ENCODE measurements around the gene PFDN4.
"Not testable (repeated sequence)": the region's sequence is repeated elsewhere in the genome, so short reads cannot be mapped to it uniquely, and the experiment has no call there.

Gene PFDN4

DNA sequence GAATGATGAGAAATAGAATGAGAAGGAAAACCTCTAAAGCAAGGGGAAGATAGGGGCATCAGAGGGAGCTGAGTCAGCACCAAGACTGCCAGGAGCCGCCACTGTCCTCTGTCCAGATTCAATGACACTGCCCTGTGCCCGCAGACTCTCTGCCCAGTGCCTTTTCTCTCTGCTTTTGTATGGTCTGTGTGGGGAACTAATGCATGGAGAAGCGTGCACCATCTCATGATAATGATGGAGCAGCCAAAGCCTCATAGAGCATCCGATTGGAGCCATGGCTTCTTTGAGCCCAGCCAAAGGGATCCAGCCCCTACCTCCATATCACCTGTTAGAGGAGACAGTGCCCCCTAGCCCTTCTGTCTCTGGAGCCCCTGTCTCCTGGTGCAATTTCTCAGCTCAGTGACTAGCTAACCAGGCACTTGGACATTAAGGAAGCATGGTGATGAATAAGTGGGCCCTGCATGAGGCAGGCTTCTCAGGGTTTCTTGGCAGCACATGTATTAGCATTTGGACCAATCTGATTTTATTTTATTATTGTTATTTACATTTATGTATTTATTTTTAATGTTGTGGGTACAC, 6.5 kb upstream of the PFDN4 start:
- DNase-seq = no peak

DNA sequence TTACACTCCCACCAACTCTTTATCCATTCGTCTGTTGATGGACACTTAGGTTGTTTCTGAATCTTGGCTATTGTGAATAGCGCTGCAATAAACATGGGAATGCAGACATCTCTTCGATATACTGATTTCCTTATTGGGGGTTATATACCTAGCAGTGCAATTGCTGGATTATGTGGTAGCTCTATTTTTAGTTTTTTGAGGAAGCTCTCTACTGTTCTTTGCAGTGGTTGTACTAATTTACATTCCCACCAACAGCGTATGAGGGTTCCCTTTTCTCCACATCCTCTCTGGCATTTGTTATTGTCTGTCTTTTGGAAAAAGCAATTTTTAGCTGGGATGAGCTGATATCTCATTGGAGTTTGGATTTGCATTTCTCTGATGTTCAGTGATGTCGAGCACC, 4.6 kb upstream of the PFDN4 start:
- no peak for DNase-seq

DNA sequence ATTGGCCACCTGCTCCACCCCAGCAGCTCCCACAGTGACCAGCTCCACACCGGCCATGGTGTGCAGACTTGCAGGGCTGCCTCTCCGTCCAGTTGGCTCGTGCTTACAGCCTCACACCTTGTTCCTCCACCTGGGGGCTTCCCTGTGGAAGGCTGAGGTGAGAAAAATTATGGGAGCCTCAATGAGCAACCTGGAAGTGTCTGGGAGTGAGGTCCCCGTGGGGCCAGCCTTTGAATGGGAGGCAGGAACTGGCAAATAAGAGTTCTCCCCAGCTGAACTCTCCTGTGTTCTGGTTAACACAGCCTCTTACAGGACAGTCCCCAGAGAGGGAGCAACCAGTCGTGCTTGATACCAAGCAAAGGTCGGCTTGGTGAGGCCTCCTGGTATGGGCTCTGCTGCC, 3.8 kb upstream of the PFDN4 start:
- no peak for DNase-seq

DNA sequence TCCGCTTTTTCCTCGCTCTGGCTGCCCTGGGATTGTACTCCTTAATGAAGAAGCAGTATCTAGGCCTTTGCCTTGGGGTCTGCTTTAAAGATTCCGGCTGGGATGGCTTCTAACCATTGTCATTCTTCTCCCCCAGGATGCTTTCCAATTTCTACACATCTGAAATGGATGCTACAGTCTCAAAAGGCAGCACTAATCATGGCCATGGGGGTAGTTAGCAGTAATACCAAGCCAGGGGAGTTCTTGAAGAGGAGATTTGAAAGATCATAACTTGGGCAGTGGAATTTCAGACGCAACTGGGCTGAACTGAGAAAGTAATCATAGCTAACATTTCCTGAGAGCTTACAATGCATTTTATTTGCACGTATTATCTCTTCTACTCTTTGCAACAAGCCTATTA, 3.4 kb upstream of the PFDN4 start:
- no peak for DNase-seq

DNA sequence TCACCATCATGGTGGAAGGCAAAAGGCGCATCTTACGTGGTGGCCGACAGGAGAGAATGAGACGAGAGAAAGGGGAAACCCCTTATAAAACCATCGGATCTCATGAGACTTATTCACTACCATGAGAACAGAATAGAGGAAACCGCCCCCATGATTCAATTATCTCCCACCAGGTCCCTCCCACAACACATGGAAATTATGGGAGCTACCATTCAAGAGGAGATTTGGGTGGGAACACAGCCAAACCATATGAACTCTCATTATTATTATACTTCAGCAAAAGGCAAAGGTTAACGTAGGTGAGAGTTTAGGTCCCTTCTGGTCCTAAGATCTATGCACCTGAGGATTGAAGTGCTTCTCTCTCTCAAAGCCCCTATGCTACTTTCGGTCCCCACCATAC, 2.4 kb upstream of the PFDN4 start:
- no peak for DNase-seq

DNA sequence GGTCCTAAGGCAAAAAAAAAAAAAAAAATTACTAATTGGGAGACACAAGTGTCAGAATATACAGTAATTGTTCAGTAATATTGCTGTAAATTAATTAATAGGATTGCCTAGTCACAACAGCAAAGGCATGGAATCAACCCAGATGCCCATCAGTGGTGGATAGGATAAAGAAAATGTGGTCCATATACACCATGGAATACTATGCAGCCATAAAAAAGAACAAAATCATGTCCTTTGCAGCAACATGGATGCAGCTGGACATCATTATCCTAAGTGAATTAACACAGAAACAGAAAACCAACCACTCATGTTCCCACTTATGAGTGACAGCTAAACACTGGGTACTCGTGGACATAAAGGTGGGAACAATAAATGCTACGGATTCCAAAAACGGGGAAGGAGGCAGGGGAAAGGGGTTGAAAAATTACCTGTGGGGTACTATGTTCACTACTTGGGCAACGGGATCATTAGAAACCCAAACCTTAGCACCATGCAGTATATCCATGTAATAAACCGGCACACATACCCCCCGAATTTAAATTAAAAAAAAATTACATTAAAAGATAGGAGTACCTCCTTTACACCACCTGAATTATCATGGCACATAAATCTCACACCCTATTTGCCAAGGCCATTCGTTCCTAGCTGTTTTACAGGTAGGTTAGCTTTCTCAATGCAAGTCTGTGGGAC, 689 bp upstream of the PFDN4 start:
- no peak for DNase-seq

DNA sequence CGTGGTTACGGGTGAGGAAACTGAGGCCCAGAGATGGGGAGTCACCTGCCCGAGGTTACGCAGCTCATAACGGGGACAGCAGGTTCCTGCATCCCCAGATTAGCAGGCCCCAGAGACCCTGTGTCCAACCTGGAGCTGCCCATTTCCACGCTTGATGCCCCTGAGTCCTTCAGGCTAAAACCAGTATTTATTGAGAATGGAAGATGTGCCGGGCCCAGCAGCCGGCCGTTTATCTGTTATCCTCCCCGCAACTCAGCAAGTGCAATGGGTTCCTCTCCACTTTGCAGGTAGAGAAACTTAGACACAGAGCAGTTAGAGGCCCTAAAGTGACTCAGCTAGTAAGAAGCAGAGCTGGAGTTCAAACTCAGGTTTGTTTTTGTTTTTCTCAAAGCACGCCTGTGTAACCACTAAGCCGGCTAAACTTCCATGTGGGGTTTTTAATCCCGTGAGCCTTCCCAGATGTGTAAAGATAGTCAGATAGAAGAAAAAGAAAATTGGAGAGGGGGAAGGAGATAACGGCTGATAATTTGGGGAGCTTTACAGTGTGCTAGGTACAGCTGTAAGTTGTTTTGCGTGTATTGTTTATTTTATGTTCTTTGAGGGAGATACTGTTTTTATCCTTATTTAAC, 775 bp downstream of the PFDN4 start:
- no peak for DNase-seq

DNA sequence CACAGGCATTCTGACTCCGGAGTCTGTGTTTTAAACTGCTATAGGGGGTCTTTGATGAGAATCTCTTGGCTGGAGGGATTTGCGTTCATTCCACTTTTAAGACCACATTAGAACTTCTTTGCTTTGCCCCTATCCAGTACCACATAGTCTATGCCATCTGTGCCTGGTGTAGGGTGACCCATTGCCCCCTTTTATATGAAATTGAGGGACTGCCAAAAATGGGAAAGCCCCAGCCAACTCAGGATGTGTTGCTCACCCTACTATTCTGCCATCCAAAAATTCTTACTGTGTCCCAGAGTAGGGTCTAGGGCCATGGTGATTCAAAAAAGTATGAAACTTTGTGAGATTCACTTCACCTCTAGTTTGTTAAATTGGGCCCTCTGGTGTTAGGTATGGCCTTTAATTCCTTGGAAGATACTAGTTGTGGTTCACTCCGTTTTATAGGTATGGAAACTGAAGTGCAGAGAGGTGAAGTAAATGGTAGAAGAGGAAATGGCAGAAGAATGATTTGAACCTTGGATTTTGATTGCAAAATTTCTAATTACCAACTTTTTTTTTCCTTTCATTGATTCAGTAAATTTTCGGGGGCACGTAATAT, 1.4 kb downstream of the PFDN4 start:
- DNase-seq = no peak

DNA sequence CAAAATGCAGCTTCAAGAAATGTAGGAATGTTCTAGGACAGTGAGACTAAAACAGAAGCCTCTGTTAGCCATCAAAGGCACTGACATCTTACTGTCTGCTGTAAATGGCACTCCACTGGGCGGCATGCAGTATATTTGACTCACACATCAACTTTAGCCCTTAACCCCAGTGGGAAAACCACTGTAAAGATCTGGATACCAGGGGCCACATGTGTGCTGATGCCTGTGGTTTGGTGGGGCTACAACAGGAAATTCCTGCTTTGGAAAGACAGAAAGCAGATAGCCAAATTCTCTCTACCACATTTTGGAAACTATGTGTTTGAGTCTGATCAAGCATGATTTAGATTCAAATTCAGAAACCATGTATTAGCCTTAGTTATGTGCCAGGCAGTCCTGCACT, 4.3 kb downstream of the PFDN4 start:
- DNase-seq = no peak

DNA sequence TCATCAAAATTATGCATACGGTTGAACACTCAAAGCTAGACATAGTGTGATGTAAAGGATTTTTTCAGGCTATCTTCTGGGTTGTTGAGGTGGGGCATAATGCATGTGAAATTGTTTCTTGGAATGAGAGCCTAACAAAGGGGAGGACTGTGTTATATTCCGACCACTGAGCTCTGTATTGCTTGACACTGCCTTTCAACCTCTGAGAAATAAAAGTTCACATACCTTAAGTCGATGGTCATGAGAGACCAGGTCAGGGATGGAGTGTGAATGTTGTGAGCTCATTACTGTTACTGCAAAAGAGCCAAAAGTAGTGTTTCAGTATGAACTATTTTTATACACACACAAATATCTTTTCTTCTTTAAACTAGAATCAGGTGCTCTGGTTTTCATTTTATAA, 5.0 kb downstream of the PFDN4 start:
- DNase-seq = no peak

DNA sequence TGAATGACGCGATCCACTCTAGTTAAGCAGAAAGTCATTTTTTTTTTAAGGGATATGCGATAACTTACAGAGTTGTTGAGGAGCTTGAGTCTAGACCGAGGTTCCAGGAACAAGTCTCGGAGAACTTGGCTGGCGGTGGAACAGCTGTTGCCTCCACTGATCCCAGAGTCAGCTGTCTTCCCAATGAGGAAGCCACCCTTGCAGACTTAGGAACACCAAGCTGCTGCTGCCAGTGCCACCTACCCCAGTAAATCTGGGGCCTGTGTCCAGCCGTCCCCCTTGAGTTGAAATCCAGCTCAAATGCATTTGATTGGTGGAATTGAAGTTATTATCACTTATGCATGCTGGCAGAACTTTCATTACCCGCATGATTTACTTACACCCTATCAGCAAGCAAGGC, 6.7 kb downstream of the PFDN4 start:
- no peak for DNase-seq

DNA sequence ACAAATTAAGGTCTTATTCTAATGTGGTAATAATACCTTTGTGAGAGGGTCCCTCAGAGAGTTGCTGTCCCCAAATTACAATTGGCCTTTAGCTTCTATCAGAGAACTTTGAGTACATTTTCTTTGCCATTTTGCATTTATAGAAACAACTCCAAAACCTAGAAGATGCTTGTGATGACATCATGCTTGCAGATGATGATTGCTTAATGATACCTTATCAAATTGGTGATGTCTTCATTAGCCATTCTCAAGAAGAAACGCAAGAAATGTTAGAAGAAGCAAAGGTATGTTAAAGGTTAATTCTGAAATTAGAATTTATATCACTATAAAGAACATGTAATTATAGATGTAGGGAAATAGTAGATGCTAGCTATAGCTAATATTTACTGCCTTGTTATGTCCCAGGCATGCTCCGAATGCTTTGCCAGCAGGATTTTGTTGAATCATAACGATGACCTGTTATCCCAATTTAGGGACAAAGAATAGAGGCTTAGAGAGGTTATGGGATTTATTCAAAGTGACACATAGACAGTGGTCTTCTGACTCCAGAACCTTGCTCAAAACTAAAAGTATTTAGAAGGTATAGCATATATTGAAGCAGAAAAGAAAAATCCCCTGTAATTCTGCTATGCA, 7.4 kb downstream of the PFDN4 start:
- no peak for DNase-seq

DNA sequence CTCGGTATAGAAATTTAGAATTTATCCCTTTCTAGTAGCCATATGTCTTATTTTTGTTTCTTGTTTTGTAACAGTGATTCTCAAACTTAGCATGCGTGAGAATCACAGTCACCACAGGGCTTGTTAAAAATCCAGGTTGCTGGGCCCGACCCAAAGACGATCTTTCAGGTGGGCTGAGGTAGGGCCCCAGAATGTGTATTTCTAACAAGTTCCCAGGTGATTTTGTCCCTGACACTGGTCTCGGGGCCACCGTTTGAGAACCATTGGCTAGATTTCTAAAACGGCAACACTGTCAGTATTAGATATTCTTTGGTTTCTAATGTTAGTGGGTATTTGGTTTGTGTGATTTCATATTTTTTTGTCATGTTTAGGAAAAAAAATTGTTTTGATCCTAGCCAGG, 9.9 kb downstream of the PFDN4 start:
- no peak for DNase-seq

DNA sequence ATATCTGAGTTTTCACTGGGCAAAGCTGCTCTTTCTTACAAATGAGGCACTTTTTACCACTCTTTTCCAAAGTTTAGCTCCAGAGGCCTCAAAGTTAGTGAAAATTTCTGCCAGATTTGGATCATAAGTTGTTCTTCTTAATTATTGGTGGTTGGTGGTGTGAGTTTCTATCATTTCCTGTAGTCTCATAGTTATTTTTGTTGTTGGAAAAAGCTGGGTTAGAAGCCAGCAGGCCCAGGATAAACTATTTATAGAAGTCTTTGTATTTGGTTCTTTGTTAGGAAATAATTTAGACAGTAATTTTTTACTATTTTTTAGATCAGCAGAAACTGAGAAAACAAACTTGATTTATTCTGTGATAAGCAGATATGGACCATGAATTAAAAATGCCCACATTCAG, 10.6 kb downstream of the PFDN4 start:
- no peak for DNase-seq

DNA sequence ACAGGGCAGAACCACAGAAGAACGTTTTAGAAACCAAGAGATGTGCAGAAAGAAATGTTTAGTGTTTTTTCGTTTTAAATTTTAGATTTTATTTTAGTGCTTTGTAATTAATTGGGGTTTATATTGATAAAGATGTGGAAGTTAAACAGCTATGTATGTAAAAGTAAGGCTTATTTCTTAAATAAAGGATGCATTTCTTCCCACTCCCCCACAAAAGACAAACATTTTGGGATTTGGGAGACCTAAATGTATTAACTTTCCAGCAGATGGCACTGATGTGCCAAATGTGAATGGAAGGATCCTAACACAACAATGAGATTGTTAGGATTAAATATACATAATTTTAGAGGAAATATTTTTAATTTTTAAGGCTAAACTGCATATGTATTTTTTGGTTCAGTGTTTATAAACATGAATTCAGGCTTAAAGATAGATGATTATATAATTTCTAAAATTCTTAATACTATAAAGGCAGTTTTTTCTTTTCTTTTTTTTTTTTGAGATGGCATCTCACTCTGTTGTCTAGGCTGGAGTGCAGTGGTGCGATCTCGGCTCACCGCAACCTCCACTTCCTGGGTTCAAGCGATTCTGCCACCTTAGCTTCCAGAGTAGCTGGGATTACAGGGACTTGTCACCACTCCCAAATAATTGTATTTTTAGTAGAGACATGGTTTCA, 12.0 kb downstream of the PFDN4 start:
- no peak for DNase-seq

DNA sequence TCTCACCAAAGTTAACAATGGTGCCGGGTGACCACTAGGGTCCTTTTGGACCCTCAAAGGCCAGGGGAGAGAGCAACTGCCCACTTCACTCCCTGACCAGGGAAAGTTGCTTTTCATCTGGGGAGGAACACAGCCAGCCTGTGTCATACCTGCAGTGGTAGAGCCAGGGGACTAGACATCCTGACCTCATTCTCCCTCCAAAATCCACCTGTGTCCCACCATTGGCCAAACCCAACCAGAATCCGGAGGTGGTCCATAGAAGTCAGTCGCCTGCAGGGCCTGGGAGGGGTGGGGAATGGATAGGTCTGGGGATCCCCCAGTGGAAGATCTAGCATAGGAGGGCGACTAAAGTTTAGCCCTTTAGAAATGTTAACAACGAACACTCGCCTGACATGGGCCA, 12.8 kb downstream of the PFDN4 start:
- no peak for DNase-seq

DNA sequence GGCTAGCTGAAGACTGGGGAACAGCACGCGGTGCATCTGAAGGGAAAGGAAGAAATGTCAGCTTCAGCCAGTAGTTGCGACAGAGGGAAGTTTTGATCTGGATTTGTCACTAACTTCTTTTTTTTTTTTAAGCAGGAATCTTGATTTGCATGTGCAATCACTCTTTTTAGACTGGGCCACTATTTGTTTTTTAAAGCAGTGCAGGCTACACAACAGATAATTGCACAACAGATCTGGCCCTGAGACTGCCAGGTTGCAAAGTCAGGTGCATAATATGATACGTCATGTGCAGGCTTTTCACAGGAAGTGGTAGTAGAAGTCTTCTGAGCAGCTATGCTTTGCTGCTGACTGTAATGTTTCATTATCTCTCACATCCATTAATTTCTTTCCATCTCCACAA, 13.5 kb downstream of the PFDN4 start:
- DNase-seq = no peak

DNA sequence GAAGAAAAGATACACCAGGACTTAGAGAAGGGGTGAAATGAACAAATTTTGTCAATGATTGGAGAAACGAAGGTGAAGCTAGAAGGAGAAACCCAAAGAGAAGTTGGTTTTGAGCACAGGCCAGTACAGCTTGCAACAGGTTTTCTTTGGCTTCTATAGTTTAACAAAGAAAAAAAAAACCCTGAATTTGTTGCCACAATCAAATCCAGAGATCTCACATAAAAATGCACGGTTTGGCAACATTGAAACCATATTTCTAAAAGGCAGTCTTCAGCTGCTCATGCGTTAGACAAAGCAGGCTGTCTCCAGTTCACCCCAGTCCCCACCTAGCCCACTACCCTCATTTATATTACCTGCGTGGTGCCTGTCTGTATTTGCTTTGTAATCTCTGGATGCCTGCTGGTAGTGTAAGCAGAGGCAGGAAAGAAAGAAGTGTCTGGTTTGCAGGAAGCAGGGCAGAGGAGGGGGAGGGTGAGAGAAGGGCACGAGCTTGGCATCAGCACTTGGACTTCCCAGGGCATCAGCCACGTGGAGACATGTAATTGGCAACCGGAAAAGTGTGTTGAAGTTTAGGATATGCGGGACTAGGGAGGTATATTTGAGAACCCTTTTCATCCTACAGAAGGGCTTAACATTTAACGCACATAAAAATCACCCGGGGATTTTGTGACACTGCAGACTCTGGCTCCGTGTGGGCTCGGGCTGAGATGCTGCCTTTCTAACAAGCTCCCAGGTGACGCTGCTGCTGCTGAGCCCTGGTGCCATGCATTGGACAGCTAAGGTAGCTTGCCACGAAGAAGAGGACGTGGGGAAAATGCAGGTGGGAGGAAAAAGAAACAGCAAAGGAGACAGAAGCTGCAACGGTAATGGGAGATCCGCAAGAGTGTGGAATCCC, 14.4 kb downstream of the PFDN4 start:
- no peak for DNase-seq

DNA sequence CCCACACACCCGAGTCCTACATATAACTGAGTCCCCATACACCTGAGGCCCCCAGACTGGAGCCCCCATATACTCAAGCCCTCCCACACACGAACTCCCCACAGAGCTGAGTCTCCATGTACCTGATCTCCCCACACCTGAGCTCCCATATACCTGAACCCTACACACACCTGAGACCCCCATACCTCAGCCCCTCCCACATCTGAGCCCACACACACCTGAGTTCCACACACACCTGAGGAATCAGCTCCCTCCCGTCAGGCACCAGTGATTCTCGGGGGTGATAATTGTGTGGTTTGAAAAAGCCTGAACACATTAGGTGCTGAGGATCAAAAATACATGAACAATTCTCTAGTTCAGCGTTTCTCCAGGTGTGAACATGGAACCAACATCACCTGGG, 15.4 kb downstream of the PFDN4 start:
- DNase-seq = no peak

DNA sequence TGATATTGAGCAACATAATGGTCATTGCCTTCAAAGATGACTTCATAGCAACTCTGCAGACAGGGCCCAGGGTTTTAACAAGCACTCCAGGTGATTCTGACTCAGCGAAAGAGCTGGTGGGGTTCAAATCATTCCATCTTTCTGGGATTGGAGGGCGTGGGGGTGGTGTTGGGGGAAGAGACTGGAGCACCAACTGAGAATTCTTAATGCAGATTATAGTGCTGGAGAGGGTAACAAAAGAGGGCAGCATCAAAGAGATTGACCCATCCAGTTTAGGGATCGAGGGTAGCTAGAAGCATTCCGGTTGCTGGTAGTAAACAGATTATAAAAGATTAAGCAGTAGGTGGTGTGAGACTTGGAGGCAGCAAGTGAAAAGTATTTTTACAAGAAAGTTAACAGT, 15.9 kb downstream of the PFDN4 start:
- DNase-seq = no peak

DNA sequence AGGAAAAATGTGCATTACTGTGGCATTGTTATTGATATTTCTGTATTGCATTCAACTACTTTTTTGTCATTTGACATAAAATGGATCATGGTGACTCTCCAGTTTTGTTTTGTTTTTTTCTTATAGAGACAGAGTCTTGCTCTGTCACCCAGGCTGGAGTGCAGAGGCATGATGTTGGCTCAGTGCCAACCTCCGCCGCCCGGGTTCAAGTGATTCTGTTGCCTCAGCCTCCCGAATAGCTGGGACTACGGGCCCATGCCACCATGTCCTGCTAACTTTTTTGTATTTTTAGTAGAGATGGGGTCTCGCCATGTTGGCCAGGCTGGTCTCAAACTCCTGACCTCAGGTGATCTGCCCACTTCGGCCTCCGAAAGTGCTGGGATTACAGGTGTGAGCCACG, 16.8 kb downstream of the PFDN4 start:
- DNase-seq = not testable (repeated sequence)

DNA sequence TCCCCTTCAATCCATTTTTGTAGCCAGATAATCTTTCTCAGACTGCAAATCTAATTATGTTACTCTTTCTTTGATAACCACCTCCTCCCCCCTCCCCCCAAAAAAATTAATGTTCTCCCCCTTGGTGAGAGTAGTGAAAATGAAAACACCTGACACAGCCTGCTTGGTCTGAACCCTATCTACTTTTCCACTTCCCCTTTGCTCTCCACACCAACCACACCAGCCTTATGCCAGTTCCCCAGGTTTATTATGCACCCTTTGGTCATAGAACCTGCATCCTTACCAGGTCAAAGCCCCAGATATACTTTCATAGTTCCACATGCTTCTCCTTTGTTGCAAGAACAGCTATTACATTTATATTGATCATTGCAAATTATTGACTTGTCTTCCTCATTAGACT, 19.4 kb downstream of the PFDN4 start:
- no peak for DNase-seq

Data from GOT3 (cell line).